DOHH2 (cell line): ENCODE results near the gene PCGF3.

Experiments
- EZH2phosphoT487 ChIP-seq: fragments of 200-600 bp; sonication (generic); IDR thresholded peaks from 2 replicates; pipeline ENCODE4 v1.6.1; 2017; ENCODE audit warnings: borderline replicate concordance, mild to moderate bottlenecking, antibody characterized with exemption, low read length, moderate library complexity, mixed read lengths
- TF ChIP-seq, protein P1 (sequence below): fragments of 200-600 bp; sonication (generic); IDR thresholded peaks from one replicate; pipeline ENCODE4 v1.5.1; 2014; ENCODE audit warnings: antibody characterized with exemption, mild to moderate bottlenecking, low read depth, low read length; ENCODE audit not compliant: poor library complexity, severe bottlenecking

DNA sequence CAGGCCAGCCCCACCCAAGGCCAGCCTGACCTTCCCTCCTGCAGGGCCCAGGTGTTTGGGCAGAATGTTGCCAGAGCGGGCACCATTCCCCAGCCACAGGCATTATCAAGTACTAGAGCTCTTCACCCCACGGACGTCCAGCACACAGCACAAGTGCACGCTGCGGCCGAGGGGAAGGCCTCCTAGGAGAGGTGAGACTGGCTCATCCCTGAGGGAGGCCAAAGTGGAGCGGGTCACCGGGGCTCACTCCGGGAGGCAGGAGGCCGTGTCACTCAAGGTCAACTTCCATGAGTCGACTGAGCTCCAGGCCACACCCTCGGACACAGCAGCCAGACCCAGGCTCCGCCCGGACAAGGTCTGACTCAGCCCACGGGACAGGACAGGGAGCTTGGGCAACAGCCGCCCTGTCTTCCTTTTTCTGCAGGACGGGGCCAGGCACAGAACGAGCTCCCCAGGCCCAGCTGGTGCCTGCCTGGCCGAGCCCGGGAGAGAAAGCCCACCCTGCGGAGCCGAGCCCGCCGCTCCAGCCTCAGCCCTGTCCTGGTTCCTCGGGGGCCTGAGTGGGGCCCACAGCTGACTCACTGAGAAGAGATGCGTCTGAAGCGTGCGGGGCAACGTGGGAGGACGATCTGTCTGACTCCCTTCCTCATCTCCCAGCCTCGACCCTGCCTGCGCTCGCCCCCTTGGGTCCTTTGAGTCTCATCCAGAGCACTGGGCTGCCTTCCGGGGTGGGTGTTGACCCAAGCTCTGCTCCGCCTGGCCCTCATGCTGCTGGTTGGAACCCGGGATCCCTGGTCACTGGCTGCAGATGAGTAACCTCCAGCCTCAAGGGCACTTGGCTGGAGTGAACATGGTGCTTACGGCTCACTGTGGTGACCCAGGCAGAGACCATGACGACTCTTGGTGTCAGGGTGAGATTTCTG is 18.3 kb upstream of the PCGF3 start:
- TF ChIP-seq, protein P1, sequence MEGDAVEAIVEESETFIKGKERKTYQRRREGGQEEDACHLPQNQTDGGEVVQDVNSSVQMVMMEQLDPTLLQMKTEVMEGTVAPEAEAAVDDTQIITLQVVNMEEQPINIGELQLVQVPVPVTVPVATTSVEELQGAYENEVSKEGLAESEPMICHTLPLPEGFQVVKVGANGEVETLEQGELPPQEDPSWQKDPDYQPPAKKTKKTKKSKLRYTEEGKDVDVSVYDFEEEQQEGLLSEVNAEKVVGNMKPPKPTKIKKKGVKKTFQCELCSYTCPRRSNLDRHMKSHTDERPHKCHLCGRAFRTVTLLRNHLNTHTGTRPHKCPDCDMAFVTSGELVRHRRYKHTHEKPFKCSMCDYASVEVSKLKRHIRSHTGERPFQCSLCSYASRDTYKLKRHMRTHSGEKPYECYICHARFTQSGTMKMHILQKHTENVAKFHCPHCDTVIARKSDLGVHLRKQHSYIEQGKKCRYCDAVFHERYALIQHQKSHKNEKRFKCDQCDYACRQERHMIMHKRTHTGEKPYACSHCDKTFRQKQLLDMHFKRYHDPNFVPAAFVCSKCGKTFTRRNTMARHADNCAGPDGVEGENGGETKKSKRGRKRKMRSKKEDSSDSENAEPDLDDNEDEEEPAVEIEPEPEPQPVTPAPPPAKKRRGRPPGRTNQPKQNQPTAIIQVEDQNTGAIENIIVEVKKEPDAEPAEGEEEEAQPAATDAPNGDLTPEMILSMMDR, result no peak
- TF ChIP-seq EZH2phosphoT487, result no peak
